HG03354 (cell line): Measurements from ENCODE around the gene PTPRC.

ENCODE experiments used
- ATAC-seq: cut with Tn5 transposase; IDR thresholded peaks from one replicate; pipeline ENCODE4 v1.9.1; 2021; ENCODE audit warnings: mild to moderate bottlenecking; ENCODE audit not compliant: unreplicated experiment, poor library complexity, severe bottlenecking

PTPRC gene

GRCh38 chr1:198734323-198735008, 95.6 kb downstream of the PTPRC start:
- ATAC-seq: peak; percentile 92

GRCh38 chr1:198741744-198742143, 102.9 kb downstream of the PTPRC start:
- no peak for ATAC-seq

DNA sequence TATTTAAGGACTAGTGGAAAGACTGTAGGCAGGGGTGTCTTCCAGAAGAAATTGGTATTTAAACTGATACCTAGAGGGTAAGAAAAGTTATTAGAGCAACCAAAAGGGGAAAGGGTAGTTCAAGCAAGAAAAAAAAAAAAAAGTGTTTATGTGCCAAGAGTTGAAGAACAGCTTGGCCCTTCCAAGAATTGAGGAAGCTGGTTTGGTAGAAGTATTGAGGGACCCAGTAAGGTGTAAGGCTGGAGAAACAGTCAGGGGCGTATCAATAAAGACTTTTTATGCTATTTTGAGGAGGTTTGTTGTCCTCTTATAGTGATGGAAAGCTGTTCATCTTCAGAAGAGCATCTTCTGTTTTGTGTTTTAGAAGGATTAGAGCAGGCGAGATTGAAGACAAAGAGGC, 108.3 kb downstream of the PTPRC start:
- no peak for ATAC-seq

GRCh38 chr1:198749279-198749678, 110.4 kb downstream of the PTPRC start:
- ATAC-seq: no peak

DNA sequence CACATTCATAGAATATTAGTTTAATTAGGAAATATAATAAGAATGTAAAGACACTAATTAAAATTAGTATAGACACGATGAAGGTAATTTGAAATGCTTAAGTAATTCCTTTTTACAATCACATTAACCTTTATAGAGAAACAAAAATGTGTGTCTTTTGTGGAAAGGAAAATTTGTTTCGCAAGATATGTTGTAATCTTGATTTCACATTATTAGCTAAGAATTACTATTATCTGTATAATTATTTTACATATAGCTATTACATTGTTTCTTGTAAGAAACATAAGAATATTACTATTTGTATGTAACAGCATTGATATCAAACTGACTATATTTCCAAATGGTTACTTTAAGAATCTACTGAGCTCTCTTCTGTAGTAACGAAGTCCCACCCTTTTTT, 111.2 kb downstream of the PTPRC start:
- ATAC-seq: no peak

GRCh38 chr1:198751741-198752140, 112.9 kb downstream of the PTPRC start:
- ATAC-seq: no peak

DNA sequence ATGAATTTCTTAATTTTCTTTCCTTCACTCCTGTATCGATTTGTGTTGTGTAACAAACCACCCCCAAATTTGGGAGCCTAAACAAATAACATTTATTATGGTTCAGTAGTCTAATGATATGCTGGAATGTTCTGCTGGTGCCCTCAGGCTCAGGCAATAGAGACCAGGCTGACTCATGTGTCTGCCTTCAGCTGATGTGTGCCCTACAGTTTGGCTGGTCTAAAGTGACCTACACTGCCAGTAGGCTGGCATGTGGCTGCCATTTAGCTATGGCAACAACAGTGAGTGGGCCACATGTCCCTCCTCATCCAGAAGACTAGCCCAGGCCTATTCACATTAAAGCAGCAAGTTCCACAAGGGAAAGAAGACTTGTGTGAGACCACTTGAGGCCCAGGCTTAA, 115.8 kb downstream of the PTPRC start:
- no peak for ATAC-seq

DNA sequence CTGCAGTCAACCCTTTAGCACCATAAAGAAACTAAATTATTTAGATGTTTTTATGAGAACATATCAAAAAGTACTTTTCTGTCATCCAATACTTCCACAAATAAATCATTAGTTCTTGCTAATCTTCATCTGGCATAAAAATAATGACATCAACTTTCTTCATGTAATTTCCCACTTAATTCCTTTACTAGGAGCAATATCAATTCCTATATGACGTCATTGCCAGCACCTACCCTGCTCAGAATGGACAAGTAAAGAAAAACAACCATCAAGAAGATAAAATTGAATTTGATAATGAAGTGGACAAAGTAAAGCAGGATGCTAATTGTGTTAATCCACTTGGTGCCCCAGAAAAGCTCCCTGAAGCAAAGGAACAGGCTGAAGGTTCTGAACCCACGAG, 116.9 kb downstream of the PTPRC start:
- no peak for ATAC-seq

- no peak for ATAC-seq
Observed at GRCh38 chr1:198756470-198756869, 117.6 kb downstream of the PTPRC start.

- no peak for ATAC-seq
Observed at GRCh38 chr1:198761859-198762616, 123.2 kb downstream of the PTPRC start.

GRCh38 chr1:198763298-198763714, 124.5 kb downstream of the PTPRC start:
- no peak for ATAC-seq

GRCh38 chr1:198764748-198765147, 125.9 kb downstream of the PTPRC start:
- ATAC-seq: no peak

GRCh38 chr1:198765416-198765815, 126.6 kb downstream of the PTPRC start:
- ATAC-seq: no peak

GRCh38 chr1:198771563-198772153, 132.8 kb downstream of the PTPRC start:
- ATAC-seq: peak; percentile 51

DNA sequence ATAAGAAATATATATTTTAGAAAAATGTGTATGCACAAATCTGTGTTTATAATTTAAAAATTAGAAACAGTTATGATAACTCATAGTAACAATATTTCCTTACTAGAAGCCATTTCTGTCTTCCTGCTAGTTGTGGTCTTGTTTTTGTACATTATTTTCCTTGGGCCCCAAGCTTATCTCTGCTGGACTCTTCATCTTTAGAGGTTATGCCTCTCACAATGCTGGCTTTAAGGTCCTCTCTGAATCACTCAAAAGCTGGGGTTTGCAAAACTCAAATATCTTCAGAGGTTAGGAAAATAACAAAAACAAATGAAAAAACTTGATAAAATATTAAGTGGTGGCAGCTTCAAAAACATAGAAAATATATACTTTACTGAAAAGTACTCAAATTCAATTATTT, 133.8 kb downstream of the PTPRC start:
- no peak for ATAC-seq

- ATAC-seq: no peak
Observed at GRCh38 chr1:198773030-198773429, 134.2 kb downstream of the PTPRC start.

GRCh38 chr1:198773523-198773922, 134.7 kb downstream of the PTPRC start:
- no peak for ATAC-seq

DNA sequence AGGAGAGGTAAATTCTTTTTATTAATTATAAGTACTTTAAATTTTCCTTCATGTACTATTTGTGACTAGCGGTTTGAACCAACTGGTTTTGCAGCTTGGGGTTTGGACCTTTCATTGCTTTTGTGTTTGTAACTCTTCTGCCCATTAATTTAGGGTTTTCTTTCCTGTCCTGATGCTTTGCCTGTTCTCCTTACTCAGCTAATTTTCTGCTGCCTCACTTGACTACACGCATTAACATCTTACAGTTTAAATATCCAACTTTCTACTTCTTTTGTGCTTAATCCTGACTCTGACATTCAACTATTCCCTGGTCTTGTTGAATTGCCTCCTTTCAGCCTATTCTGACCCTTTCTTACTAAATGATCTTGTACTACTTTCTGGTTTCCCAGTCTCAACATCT, 135.6 kb downstream of the PTPRC start:
- ATAC-seq: no peak

GRCh38 chr1:198775606-198776005, 136.8 kb downstream of the PTPRC start:
- no peak for ATAC-seq

GRCh38 chr1:198776602-198777029, 137.8 kb downstream of the PTPRC start:
- no peak for ATAC-seq

DNA sequence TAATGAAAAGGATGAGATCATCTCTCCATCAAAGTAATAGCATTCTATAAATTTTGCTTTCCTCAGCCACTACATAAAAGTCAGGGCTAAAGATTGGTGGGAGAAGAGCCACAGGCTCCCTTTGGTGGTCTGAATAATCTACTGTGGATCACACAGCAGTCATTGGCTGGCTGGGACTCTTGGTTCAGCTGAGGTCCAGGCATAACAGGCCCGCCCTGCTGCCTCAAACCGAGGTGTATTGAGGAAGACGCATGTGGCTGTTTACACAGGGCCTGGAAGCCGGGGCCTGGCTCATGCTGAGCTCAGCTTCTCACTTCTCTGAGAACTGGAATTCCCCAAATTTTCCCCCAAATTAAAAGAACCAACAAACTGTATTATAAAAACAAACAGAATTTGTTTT, 139.2 kb downstream of the PTPRC start:
- no peak for ATAC-seq
